NCI-H2227 (cell line): ENCODE data around the gene TFF3.
A peak's percentile ranks its signal among the peaks of the same experiment; 100 is the strongest.

Experiments used
- DNase-seq: peaks from one replicate; lab custom pipeline; 2025; ENCODE audit not compliant: unreplicated experiment; lab: John Stamatoyannopoulos, UW

Gene TFF3

GRCh38 chr21:42315296-42315891 lies at the start of gene TFF3:
TSS of gene TFF3 (minus strand) at chr21:42315409. CDS start at chr21:42315374, 35 bp downstream.
- DNase-seq, result peak; percentile 20

- no peak for DNase-seq
These were observed 49.2 kb upstream of the TFF3 start for GRCh38 chr21:42364304-42364865.

- DNase-seq, result no peak
These were observed 48.1 kb upstream of the TFF3 start for GRCh38 chr21:42363312-42363711.

GRCh38 chr21:42362700-42363099 lies 47.5 kb upstream of the TFF3 start:
- DNase-seq, result no peak

GRCh38 chr21:42362198-42362597 lies 47.0 kb upstream of the TFF3 start:
- no peak for DNase-seq

- DNase-seq, result no peak
These were observed 46.1 kb upstream of the TFF3 start for GRCh38 chr21:42361286-42361685.

GRCh38 chr21:42360317-42360716 lies 45.1 kb upstream of the TFF3 start:
- DNase-seq, result no peak

GRCh38 chr21:42358937-42359336 lies 43.7 kb upstream of the TFF3 start:
- no peak for DNase-seq

- DNase-seq, result no peak
These were observed 43.1 kb upstream of the TFF3 start for GRCh38 chr21:42358261-42358660.

GRCh38 chr21:42357307-42357706 lies 42.1 kb upstream of the TFF3 start:
- no peak for DNase-seq

GRCh38 chr21:42356650-42357049 lies 41.4 kb upstream of the TFF3 start:
- no peak for DNase-seq

- DNase-seq, result no peak
These were observed 40.8 kb upstream of the TFF3 start for GRCh38 chr21:42356046-42356445.

GRCh38 chr21:42353623-42354022 lies 38.4 kb upstream of the TFF3 start:
- DNase-seq, result no peak

GRCh38 chr21:42352441-42353095 lies 37.4 kb upstream of the TFF3 start:
- no peak for DNase-seq

GRCh38 chr21:42351626-42352440 lies 36.6 kb upstream of the TFF3 start:
- DNase-seq, result no peak

GRCh38 chr21:42350927-42351426 lies 35.8 kb upstream of the TFF3 start, which contains the start of gene TFF2:
TSS of gene TFF2 (minus strand) at chr21:42350994. CDS start at chr21:42350957, 37 bp downstream.
- DNase-seq, result no peak

GRCh38 chr21:42350318-42350910 lies 35.2 kb upstream of the TFF3 start:
- no peak for DNase-seq

GRCh38 chr21:42349420-42350317 lies 34.5 kb upstream of the TFF3 start:
- no peak for DNase-seq

- DNase-seq, result no peak
These were observed 33.6 kb upstream of the TFF3 start for GRCh38 chr21:42348762-42349161.
